ENCODE measurements around the gene CCP110.

DNA sequence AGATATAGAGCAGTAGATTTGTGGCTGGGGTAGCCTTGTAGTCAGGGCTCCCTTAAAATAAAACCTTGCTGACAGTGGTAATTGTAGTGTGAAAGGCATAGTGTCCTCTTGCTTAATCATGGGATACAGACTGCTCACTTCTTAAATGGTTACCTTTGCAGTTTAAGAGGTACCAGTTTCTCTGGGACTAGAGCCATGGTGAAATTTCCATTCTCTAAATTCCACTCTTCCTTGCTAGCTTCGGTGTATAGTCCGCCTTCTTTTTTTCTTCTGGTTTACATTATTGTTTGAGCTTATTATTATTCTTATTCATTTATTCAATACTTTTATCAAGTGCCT, 1.6 kb downstream of the CCP110 start:
- no peak for TF ChIP-seq POLR2A (IDR thresholded peaks at IDR 0.05)
- TF ChIP-seq, protein P1, sequence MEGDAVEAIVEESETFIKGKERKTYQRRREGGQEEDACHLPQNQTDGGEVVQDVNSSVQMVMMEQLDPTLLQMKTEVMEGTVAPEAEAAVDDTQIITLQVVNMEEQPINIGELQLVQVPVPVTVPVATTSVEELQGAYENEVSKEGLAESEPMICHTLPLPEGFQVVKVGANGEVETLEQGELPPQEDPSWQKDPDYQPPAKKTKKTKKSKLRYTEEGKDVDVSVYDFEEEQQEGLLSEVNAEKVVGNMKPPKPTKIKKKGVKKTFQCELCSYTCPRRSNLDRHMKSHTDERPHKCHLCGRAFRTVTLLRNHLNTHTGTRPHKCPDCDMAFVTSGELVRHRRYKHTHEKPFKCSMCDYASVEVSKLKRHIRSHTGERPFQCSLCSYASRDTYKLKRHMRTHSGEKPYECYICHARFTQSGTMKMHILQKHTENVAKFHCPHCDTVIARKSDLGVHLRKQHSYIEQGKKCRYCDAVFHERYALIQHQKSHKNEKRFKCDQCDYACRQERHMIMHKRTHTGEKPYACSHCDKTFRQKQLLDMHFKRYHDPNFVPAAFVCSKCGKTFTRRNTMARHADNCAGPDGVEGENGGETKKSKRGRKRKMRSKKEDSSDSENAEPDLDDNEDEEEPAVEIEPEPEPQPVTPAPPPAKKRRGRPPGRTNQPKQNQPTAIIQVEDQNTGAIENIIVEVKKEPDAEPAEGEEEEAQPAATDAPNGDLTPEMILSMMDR (IDR thresholded peaks at IDR 0.05): no peak
- no peak for TF ChIP-seq EP300 (IDR thresholded peaks at IDR 0.05; ENCODE audit: low read depth)
- no peak for TF ChIP-seq POLR2AphosphoS5 (IDR thresholded peaks at IDR 0.05)

All from transverse colon (tissue), 4 donors.